ENCODE data around the gene GALNT1. TPM values are rescaled to one million over a fixed set of nuclear protein-coding genes. Genes with fewer than 3 reads are reported as not detected.

Gene GALNT1
- total and polyA plus RNA-seq, 10 of the 15 experiments (the other 5 are each of a cell fraction or from before 2014, with no cell fraction given): 8.0 to 53.7 (median 29.9) TPM

DNA sequence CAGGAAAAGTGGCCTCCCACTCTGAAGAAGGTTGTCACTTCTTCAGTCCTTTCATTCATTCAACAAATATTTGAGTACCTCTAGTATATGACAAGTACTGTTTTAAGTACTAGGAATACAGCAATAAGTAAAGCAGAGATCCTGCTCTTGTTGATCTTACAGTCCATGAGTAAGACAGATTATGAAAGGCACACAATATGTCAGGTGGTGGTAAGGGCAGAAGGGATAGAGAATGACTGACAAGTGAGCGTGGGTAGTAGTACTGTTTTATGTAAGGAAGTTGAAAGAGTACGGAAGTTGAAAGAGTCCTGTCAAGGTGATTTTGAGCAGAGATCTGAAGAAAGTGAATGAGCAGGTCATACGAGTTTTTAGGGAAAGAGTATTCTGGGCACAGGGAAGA, 111.3 kb downstream of the GALNT1 start:
- ChIA-PET POLR2A (no interaction called here), RAD21 (ENCODE audit: unreplicated experiment) (no interaction called here), SMC1A (ENCODE audit: uncharacterized antibody, unreplicated experiment) (no interaction called here), CTCF (no interaction called here)
- no TSS peak for BruUV-seq (replicated peaks)
- Histone ChIP-seq H3K27me3 (replicated peaks in 1 of 2; ENCODE audit: control insufficient read depth in 2 of 2, insufficient read depth in 2 of 2, low read length in 1 of 2) (no peaks in the 10 kb centered on the region), H4K20me1 (ENCODE audit: control insufficient read depth, insufficient read depth) (no peaks in the 10 kb centered on the region), H3K79me2 (ENCODE audit: control insufficient read depth, insufficient read depth, low read length) (no peaks in the 10 kb centered on the region), H2AFZ (ENCODE audit: control insufficient read depth, low read depth, low read length) (no peak overlapping the region), H3K4me2 (ENCODE audit: control insufficient read depth, insufficient read depth) (no peak overlapping the region), H3K27ac (ENCODE audit: control insufficient read depth, insufficient read depth) (no peak overlapping the region), H3K9me3 (replicated peaks; ENCODE audit: control insufficient read depth, insufficient read depth, low read length) (no peaks in the 10 kb centered on the region), H3K4me1 (ENCODE audit: control insufficient read depth, insufficient read depth, low read length) (peaks cover 4% of the 10 kb centered on the region), H3K9ac (ENCODE audit: control insufficient read depth, insufficient read depth, low read length) (no peak overlapping the region), H3K4me3 (no peak overlapping the region), H3K36me3 (ENCODE audit: control insufficient read depth in 2 of 2, insufficient read depth in 2 of 2, low read length in 1 of 2) (no peaks in the 10 kb centered on the region; a peak in 2 of 4 replicates)
- no peak for ATAC-seq
- in situ Hi-C loops (cut with MboI): no loop called here
- DNase-seq (ENCODE audit: low read depth, low spot score): no peak
- TF ChIP-seq, protein P1, sequence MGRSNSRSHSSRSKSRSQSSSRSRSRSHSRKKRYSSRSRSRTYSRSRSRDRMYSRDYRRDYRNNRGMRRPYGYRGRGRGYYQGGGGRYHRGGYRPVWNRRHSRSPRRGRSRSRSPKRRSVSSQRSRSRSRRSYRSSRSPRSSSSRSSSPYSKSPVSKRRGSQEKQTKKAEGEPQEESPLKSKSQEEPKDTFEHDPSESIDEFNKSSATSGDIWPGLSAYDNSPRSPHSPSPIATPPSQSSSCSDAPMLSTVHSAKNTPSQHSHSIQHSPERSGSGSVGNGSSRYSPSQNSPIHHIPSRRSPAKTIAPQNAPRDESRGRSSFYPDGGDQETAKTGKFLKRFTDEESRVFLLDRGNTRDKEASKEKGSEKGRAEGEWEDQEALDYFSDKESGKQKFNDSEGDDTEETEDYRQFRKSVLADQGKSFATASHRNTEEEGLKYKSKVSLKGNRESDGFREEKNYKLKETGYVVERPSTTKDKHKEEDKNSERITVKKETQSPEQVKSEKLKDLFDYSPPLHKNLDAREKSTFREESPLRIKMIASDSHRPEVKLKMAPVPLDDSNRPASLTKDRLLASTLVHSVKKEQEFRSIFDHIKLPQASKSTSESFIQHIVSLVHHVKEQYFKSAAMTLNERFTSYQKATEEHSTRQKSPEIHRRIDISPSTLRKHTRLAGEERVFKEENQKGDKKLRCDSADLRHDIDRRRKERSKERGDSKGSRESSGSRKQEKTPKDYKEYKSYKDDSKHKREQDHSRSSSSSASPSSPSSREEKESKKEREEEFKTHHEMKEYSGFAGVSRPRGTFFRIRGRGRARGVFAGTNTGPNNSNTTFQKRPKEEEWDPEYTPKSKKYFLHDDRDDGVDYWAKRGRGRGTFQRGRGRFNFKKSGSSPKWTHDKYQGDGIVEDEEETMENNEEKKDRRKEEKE (IDR thresholded peaks at IDR 0.05): no peak
- TF ChIP-seq NRF1 (conservative IDR thresholded peaks at IDR 0.05; ENCODE audit: low read depth, low read length) (no peak), BMI1 (IDR thresholded peaks at IDR 0.05; ENCODE audit: borderline replicate concordance) (no peak)
- WGBS (ENCODE audit: insufficient coverage, insufficient replicate concordance, low lambda C conversion rate, missing lambda C conversion rate): 99% methylated on average over 3 of the region's 3 CpGs
- intact Hi-C loops (cut with micrococcal nuclease; ENCODE audit: unreplicated experiment): no loop called here
- no peak for FAIRE-seq

DNA sequence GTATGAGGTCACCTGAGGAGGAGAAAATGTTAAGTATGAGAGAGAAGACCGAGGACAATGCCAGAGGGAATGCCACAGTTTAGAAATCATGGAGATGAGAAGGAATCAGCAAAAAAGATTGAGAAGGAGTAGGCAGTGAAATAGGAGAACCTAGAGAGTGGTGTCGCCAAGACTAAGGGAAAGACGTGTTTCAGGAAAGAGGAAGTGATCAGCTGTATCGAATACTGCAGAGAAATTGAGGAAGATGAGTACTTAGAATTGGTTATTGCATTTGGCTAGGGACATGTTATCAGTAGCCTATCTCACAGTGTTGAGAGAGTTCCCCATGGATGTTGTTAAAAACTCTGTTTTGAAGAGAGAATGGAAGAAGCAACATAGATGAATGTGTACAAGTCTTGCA, 112.3 kb downstream of the GALNT1 start:
- FAIRE-seq (no peak), ATAC-seq (no peak), DNase-seq (ENCODE audit: low read depth, low spot score) (no peak)
- H3K9me3 ChIP-seq (replicated peaks; ENCODE audit: control insufficient read depth, insufficient read depth, low read length): no peaks in the 10 kb centered on the region
- H4K20me1 ChIP-seq (ENCODE audit: control insufficient read depth, insufficient read depth): no peaks in the 10 kb centered on the region
- WGBS (ENCODE audit: insufficient coverage, insufficient replicate concordance, low lambda C conversion rate, missing lambda C conversion rate): 85% methylated on average over 4 of the region's 4 CpGs
- ChIA-PET RAD21 (ENCODE audit: unreplicated experiment) (no interaction called here), CTCF (interaction anchor here (1.1 kb wide), 1 partner anchor 22 kb away, joined by 3 read pairs; no protein-coding TSS in a partner anchor), SMC1A (ENCODE audit: uncharacterized antibody, unreplicated experiment) (interaction anchor here (1.3 kb wide), 1 partner anchor 197 kb away, joined by 3 read pairs; no protein-coding TSS in a partner anchor), POLR2A (no interaction called here)
- no peak overlapping the region for H3K9ac ChIP-seq (ENCODE audit: control insufficient read depth, insufficient read depth, low read length)
- no peaks in the 10 kb centered on the region for H3K79me2 ChIP-seq (ENCODE audit: control insufficient read depth, insufficient read depth, low read length)
- BruUV-seq (replicated peaks): no TSS peak
- no peaks in the 10 kb centered on the region for H3K4me1 ChIP-seq (ENCODE audit: control insufficient read depth, insufficient read depth, low read length)
- no peaks in the 10 kb centered on the region for H3K27me3 ChIP-seq (replicated peaks in 1 of 2; ENCODE audit: control insufficient read depth in 2 of 2, insufficient read depth in 2 of 2, low read length in 1 of 2)
- no peak overlapping the region for H3K4me2 ChIP-seq (ENCODE audit: control insufficient read depth, insufficient read depth)
- H3K4me3 ChIP-seq: no peak overlapping the region
- no peak overlapping the region for H2AFZ ChIP-seq (ENCODE audit: control insufficient read depth, low read depth, low read length)
- H3K27ac ChIP-seq (ENCODE audit: control insufficient read depth, insufficient read depth): no peak overlapping the region
- in situ Hi-C loops (cut with MboI): no loop called here
- TF ChIP-seq SPI1 (IDR thresholded peaks at IDR 0.05; ENCODE audit: borderline replicate concordance, insufficient read depth, low read depth, low read length): peak; percentile 69; the same call in 1 of the 2 replicates
- TF ChIP-seq, protein P2, sequence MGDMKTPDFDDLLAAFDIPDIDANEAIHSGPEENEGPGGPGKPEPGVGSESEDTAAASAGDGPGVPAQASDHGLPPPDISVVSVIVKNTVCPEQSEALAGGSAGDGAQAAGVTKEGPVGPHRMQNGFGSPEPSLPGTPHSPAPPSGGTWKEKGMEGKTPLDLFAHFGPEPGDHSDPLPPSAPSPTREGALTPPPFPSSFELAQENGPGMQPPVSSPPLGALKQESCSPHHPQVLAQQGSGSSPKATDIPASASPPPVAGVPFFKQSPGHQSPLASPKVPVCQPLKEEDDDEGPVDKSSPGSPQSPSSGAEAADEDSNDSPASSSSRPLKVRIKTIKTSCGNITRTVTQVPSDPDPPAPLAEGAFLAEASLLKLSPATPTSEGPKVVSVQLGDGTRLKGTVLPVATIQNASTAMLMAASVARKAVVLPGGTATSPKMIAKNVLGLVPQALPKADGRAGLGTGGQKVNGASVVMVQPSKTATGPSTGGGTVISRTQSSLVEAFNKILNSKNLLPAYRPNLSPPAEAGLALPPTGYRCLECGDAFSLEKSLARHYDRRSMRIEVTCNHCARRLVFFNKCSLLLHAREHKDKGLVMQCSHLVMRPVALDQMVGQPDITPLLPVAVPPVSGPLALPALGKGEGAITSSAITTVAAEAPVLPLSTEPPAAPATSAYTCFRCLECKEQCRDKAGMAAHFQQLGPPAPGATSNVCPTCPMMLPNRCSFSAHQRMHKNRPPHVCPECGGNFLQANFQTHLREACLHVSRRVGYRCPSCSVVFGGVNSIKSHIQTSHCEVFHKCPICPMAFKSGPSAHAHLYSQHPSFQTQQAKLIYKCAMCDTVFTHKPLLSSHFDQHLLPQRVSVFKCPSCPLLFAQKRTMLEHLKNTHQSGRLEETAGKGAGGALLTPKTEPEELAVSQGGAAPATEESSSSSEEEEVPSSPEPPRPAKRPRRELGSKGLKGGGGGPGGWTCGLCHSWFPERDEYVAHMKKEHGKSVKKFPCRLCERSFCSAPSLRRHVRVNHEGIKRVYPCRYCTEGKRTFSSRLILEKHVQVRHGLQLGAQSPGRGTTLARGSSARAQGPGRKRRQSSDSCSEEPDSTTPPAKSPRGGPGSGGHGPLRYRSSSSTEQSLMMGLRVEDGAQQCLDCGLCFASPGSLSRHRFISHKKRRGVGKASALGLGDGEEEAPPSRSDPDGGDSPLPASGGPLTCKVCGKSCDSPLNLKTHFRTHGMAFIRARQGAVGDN (IDR thresholded peaks at IDR 0.05): no peak
- TF ChIP-seq TCF12 (IDR thresholded peaks at IDR 0.05; ENCODE audit: low read depth, low read length): no peak
- no peak for TF ChIP-seq RBBP5 (conservative IDR thresholded peaks at IDR 0.05)
- no peaks in the 10 kb centered on the region; a peak in 2 of 4 replicates for H3K36me3 ChIP-seq (ENCODE audit: control insufficient read depth in 2 of 2, insufficient read depth in 2 of 2, low read length in 1 of 2)
- intact Hi-C loops (cut with micrococcal nuclease; ENCODE audit: unreplicated experiment): no loop called here
